SK-N-SH (cell line): ENCODE data around the gene EFCAB7. TPM values are rescaled to one million over a fixed set of nuclear protein-coding genes. Genes with fewer than 3 reads are reported as not detected.

Experiments
- CTCF ChIA-PET: fragments of 300-600, 350-600 bp; formaldehyde crosslinking; extraction: SDS; loops from one replicate; lab custom pipeline; 2021; lab: Yijun Ruan, JAX
- POLR2A ChIA-PET: fragments of 350-600 bp; sonication (Branson Sonifier 250); formaldehyde crosslinking; extraction: SDS; loops from one replicate; lab custom pipeline; 2020; ENCODE audit warnings: antibody characterized with exemption, inconsistent platforms; lab: Yijun Ruan, JAX
- DNase-seq: peaks from one replicate; pipeline ENCODE4 v3.0.0; 2012
- H2AFZ ChIP-seq: fragments of 200-600 bp; sonication (generic); 2 replicates; pipeline ENCODE4 v1.8.1; 2016; ENCODE audit warnings: antibody characterized with exemption, mild to moderate bottlenecking, low read depth
- H3F3A ChIP-seq: fragments of 200-600 bp; sonication (generic); replicated peaks from 2 replicates; pipeline ENCODE3; 2016; ENCODE audit warnings: antibody characterized with exemption, mild to moderate bottlenecking; ENCODE audit not compliant: insufficient read depth
- H3K27ac ChIP-seq, 2 experiments: fragments of 200-500 bp in 1 of 2; fragments of 200-600 bp in 1 of 2; sonication (Bioruptor generic) in 1 of 2; sonication (generic), shearing (Covaris generic) in 1 of 2; 2 replicates each; pipeline versions ENCODE4 v1.5.1 to v1.6.1; 2014 to 2016; ENCODE audit warnings: low read depth in 2 of 2, inconsistent platforms in 1 of 2, low read length in 1 of 2, mild to moderate bottlenecking in 1 of 2, mixed read lengths in 1 of 2
- H3K27me3 ChIP-seq: fragments of 200-600 bp; sonication (generic), shearing (Covaris generic); 2 replicates; pipeline ENCODE4 v1.6.1; 2016; ENCODE audit warnings: mixed run types; ENCODE audit not compliant: insufficient read depth
- H3K36me3 ChIP-seq, 2 experiments: fragments of 200-500 bp in 1 of 2; fragments of 200-600 bp in 1 of 2; sonication (Bioruptor generic) in 1 of 2; sonication (generic) in 1 of 2; replicated peaks in 1 of 2; 2 replicates each; pipeline versions ENCODE3 to v1.5.1; 2014 to 2016; ENCODE audit warnings: low read length in 1 of 2, mild to moderate bottlenecking in 1 of 2; ENCODE audit not compliant: insufficient read depth in 2 of 2, control insufficient read depth in 1 of 2
- H3K4me1 ChIP-seq, 2 experiments: fragments of 200-500 bp in 1 of 2; fragments of 200-600 bp in 1 of 2; sonication (Bioruptor generic) in 1 of 2; sonication (generic), shearing (Covaris generic) in 1 of 2; 2 replicates each; pipeline versions ENCODE4 v1.5.1 to v1.6.1; 2014 to 2016; ENCODE audit warnings: low read depth in 1 of 2, low read length in 1 of 2, mixed run types in 1 of 2; ENCODE audit not compliant: insufficient read depth in 2 of 2, control insufficient read depth in 1 of 2
- H3K4me2 ChIP-seq: fragments of 200-600 bp; sonication (generic), shearing (Covaris generic); 2 replicates; pipeline ENCODE4 v1.6.1; 2017; ENCODE audit warnings: mixed run types
- H3K4me3 ChIP-seq, 2 experiments: fragments of 200-500 bp in 1 of 2; fragments of 200-600 bp in 1 of 2; sonication (Bioruptor generic) in 1 of 2; sonication (generic), shearing (Covaris generic) in 1 of 2; 2 replicates each; pipeline versions ENCODE4 v1.5.1 to v1.8.1; 2014 to 2016; ENCODE audit warnings: low read depth in 2 of 2, inconsistent platforms in 1 of 2, low read length in 1 of 2, mild to moderate bottlenecking in 1 of 2, mixed read lengths in 1 of 2, moderate library complexity in 1 of 2
- H3K79me2 ChIP-seq: fragments of 200-600 bp; sonication (generic); 2 replicates; pipeline ENCODE4 v1.8.1; 2017; ENCODE audit warnings: mild to moderate bottlenecking; ENCODE audit not compliant: insufficient read depth
- H3K9ac ChIP-seq: fragments of 200-600 bp; sonication (generic); 2 replicates; pipeline ENCODE4 v1.6.1; 2017; ENCODE audit warnings: mixed run types
- H3K9me2 ChIP-seq: fragments of 200-600 bp; sonication (generic); 2 replicates; pipeline ENCODE4 v1.6.1; 2017; ENCODE audit warnings: mixed run types
- H3K9me3 ChIP-seq: fragments of 200-600 bp; sonication (generic); 2 replicates; pipeline ENCODE4 v1.6.1; 2017; ENCODE audit warnings: mixed run types, mild to moderate bottlenecking, moderate library complexity
- H4K20me1 ChIP-seq: fragments of 200-600 bp; sonication (generic); 2 replicates; pipeline ENCODE4 v1.6.1; 2017; ENCODE audit warnings: mild to moderate bottlenecking, mixed run types; ENCODE audit not compliant: insufficient read depth
- EP300 ChIP-seq, 2 experiments: IDR thresholded peaks; 2 replicates each; pipeline versions ENCODE4 v1.4.0 to v1.6.1; 2012; ENCODE audit warnings: borderline replicate concordance in 1 of 2, low read depth in 1 of 2, low read length in 1 of 2
- EZH2phosphoT487 ChIP-seq: fragments of 200-600 bp; sonication (generic); IDR thresholded peaks from 2 replicates; pipeline ENCODE4 v1.6.1; 2017; ENCODE audit warnings: low read depth, mixed run types, mild to moderate bottlenecking, antibody characterized with exemption, moderate library complexity, borderline replicate concordance
- FOSL2 ChIP-seq: IDR thresholded peaks from 2 replicates; pipeline ENCODE4 v1.4.0; 2012; ENCODE audit warnings: low read depth, mild to moderate bottlenecking, moderate library complexity, borderline replicate concordance
- FOXJ3 ChIP-seq: sonication (generic); formaldehyde crosslinking; IDR thresholded peaks from 2 replicates; pipeline ENCODE4 v1.5.1; 2020; ENCODE audit warnings: mild to moderate bottlenecking, missing genetic modification reagents
- JUND ChIP-seq: IDR thresholded peaks from 2 replicates; pipeline ENCODE4 v1.4.0; 2012
- MXI1 ChIP-seq: IDR thresholded peaks from 2 replicates; pipeline ENCODE4 v1.6.1; 2012; ENCODE audit warnings: mild to moderate bottlenecking, low read depth, low read length, improper control_type of control experiment
- NFIC ChIP-seq: IDR thresholded peaks from 2 replicates; pipeline ENCODE4 v1.4.0; 2012; ENCODE audit warnings: borderline replicate concordance
- RCOR1 ChIP-seq: fragments of 150-350 bp; IDR thresholded peaks from 2 replicates; pipeline ENCODE4 v1.6.1; 2017; ENCODE audit warnings: antibody characterized with exemption, low read length
- SIN3A ChIP-seq: IDR thresholded peaks from 2 replicates; pipeline ENCODE4 v1.6.1; 2012; ENCODE audit warnings: low read depth, mild to moderate bottlenecking, low read length, moderate library complexity, borderline replicate concordance
- SMC3 ChIP-seq: IDR thresholded peaks from 2 replicates; pipeline ENCODE4 v1.6.1; 2012; ENCODE audit warnings: low read depth, low read length, improper control_type of control experiment
- TAF1 ChIP-seq: IDR thresholded peaks from 2 replicates; pipeline ENCODE4 v1.6.1; 2012; ENCODE audit warnings: low read depth, mild to moderate bottlenecking, low read length, moderate library complexity, borderline replicate concordance
- TEAD4 ChIP-seq: IDR thresholded peaks from 2 replicates; pipeline ENCODE4 v1.4.0; 2012; ENCODE audit warnings: mild to moderate bottlenecking, borderline replicate concordance; ENCODE audit not compliant: insufficient read depth
- USF1 ChIP-seq: IDR thresholded peaks from 2 replicates; pipeline ENCODE4 v1.4.0; 2012; ENCODE audit warnings: low read depth, borderline replicate concordance
- WGBS: methylation state at CpG from one replicate; pipeline ENCODE4 v1.1.6; 2017; ENCODE audit warnings: low lambda C conversion rate; 5-methylcytosine and 5-hydroxymethylcytosine counted together
- polyA plus RNA-seq, 3 experiments: library from polyadenylated mRNA; depleted of rRNA; stranded (reverse); fragments of >200 nt; gene quantifications; 2 replicates each; pipeline ENCODE4 v1.2.3, GENCODE V29; 2012
- TF ChIP-seq, protein P1 (sequence below): IDR thresholded peaks from 2 replicates; pipeline ENCODE4 v1.4.0; 2012; ENCODE audit warnings: low read depth
- TF ChIP-seq, protein P2 (sequence below): fragments of 200-600 bp; sonication (generic); IDR thresholded peaks from 2 replicates; pipeline ENCODE4 v1.6.1; 2017; ENCODE audit warnings: antibody characterized with exemption, mild to moderate bottlenecking, moderate library complexity
- TF ChIP-seq, protein P3 (sequence below): IDR thresholded peaks from 2 replicates; pipeline ENCODE4 v1.4.0; 2012; ENCODE audit warnings: low read depth, borderline replicate concordance

EFCAB7 gene
- polyA plus RNA-seq, 1 of the 3 experiments (the other 2 are of a cell fraction): 2.4 TPM

DNA sequence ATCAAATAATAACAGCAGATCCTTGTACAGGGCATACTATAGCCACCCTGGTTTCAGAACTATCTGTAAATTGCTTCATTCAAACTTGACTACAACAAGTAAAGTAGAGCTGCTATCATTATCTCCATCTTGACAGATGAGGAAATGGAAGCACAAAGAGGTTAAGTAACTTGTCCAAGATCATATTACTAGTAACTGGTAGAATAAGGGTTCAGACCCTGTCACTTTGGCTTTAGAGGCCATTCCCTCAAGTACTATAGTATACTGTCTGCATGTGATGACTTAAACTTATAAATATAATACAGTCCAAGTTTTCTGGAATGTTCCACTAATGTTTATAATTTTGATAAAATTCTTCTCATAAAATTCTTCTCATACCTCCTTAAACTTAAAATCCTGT lies 94.7 kb downstream of the EFCAB7 start:
- Histone ChIP-seq H3F3A (no peaks in the 10 kb centered on the region), H3K9me3 (no peaks in the 10 kb centered on the region), H2AFZ (no peak overlapping the region), H3K4me1 (peaks cover 3 to 5% of the 10 kb centered on the region in 2 experiments; a peak in 3 of 4 replicates), H3K36me3 (no peaks in the 10 kb centered on the region), H3K9ac (no peak overlapping the region), H3K27me3 (no peaks in the 10 kb centered on the region)
- DNase-seq: no peak
- CTCF ChIA-PET: interaction anchor here (1.3 to 3.4 kb wide), 3 partner anchors 56 to 629 kb away, joined by 5 to 27 read pairs (median 11); no protein-coding TSS in a partner anchor
- TF ChIP-seq TAF1 (no peak), TEAD4 (no peak), JUND (no peak), SIN3A (no peak), FOSL2 (no peak), NFIC (no peak), RCOR1 (no peak)
- TF ChIP-seq, all 33 proteins: peak for 0
- Histone ChIP-seq H4K20me1 (no peaks in the 10 kb centered on the region), H3K79me2 (no peaks in the 10 kb centered on the region), H3K4me3 (no peak overlapping the region), H3K27ac (peak overlapping the region in 1 of 2 experiments; percentile 19; a peak in 1 of 4 replicates), H3K9me2 (no peaks in the 10 kb centered on the region), H3K4me2 (no peak overlapping the region)
- POLR2A ChIA-PET: no interaction called here

DNA sequence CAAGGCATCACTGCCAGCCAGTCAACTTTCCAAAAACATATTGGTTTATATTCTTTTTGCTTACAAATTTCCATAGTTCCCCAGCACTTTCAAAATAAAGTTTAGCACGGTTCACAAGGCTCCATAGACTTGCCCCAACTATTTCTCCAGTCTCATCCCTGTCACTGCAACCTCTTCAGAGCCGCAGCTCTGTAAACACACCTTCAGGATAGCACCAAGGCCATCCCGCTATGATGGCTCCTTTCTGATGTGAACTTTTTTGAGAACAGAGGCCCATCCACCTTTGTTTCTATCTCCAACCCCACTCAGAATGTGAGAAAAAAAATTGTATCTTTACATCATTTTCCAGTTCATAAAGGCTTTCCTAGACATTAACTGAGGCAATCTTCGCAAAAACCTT lies 96.2 kb downstream of the EFCAB7 start:
- no peak overlapping the region for H3K27ac ChIP-seq
- no peaks in the 10 kb centered on the region for H3K9me2 ChIP-seq
- no peaks in the 10 kb centered on the region for H3K79me2 ChIP-seq
- H3K27me3 ChIP-seq: no peaks in the 10 kb centered on the region
- no peaks in the 10 kb centered on the region for H3K36me3 ChIP-seq
- 97% methylated on average over 4 of the region's 4 CpGs for WGBS
- peaks cover 3 to 5% of the 10 kb centered on the region in 2 experiments; a peak in 3 of 4 replicates for H3K4me1 ChIP-seq
- DNase-seq: no peak
- no peaks in the 10 kb centered on the region for H3F3A ChIP-seq
- no peaks in the 10 kb centered on the region for H4K20me1 ChIP-seq
- CTCF ChIA-PET: interaction anchor here (0.9 to 1.3 kb wide), 3 partner anchors 55 to 72 kb away, joined by 4 to 5 read pairs (median 4); no protein-coding TSS in a partner anchor
- H3K4me2 ChIP-seq: no peak overlapping the region
- POLR2A ChIA-PET: no interaction called here
- no peaks in the 10 kb centered on the region for H3K9me3 ChIP-seq
- no peak overlapping the region for H2AFZ ChIP-seq
- H3K9ac ChIP-seq: no peak overlapping the region
- TF ChIP-seq TEAD4 (no peak), RCOR1 (no peak), FOXJ3 (CRISPR knock-in tag) (no peak), EP300 (IDR thresholded peaks at IDR 0.05; ENCODE audit: borderline replicate concordance in 1 of 2, low read depth in 1 of 2, low read length in 1 of 2) (no peak), MXI1 (no peak)
- TF ChIP-seq, protein P1, sequence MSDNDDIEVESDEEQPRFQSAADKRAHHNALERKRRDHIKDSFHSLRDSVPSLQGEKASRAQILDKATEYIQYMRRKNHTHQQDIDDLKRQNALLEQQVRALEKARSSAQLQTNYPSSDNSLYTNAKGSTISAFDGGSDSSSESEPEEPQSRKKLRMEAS: no peak
- H3K4me3 ChIP-seq: no peak overlapping the region

DNA sequence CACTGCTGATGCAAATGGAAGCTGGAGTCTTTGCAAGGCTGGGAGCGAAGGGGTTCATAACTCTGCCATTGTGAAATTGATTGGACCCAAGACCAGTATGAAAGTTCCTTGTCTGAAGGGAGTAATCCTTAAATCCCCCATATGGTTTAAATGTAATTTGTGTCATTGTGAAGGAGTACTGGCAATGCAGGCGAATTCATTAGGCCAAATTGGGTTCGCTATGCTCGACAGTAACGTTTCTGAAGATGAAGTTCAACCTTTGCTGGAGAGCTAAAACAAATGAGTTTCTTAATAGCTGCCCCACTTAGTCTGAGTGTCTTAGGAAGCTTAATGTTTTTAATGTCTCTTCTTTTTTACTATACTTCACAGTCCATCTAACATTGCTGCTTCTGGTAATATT lies 97.3 kb downstream of the EFCAB7 start:
- Histone ChIP-seq H3K4me1 (peaks cover 3 to 11% of the 10 kb centered on the region in 2 experiments), H2AFZ (no peak overlapping the region), H4K20me1 (no peaks in the 10 kb centered on the region), H3K36me3 (no peaks in the 10 kb centered on the region), H3K9ac (no peak overlapping the region), H3K4me3 (no peak overlapping the region), H3K4me2 (no peak overlapping the region), H3K27ac (peak overlapping the region in 1 of 2 experiments; percentile 65; a peak in 1 of 4 replicates), H3F3A (no peaks in the 10 kb centered on the region), H3K79me2 (no peaks in the 10 kb centered on the region), H3K27me3 (no peaks in the 10 kb centered on the region), H3K9me2 (no peaks in the 10 kb centered on the region), H3K9me3 (no peaks in the 10 kb centered on the region)
- no peak for DNase-seq
- CTCF ChIA-PET: interaction anchor here (2.2 kb wide), 1 partner anchor 626 kb away, joined by 14 read pairs; no protein-coding TSS in a partner anchor
- POLR2A ChIA-PET: no interaction called here
- WGBS: 98% methylated on average over 5 of the region's 5 CpGs
- TF ChIP-seq, protein P2, sequence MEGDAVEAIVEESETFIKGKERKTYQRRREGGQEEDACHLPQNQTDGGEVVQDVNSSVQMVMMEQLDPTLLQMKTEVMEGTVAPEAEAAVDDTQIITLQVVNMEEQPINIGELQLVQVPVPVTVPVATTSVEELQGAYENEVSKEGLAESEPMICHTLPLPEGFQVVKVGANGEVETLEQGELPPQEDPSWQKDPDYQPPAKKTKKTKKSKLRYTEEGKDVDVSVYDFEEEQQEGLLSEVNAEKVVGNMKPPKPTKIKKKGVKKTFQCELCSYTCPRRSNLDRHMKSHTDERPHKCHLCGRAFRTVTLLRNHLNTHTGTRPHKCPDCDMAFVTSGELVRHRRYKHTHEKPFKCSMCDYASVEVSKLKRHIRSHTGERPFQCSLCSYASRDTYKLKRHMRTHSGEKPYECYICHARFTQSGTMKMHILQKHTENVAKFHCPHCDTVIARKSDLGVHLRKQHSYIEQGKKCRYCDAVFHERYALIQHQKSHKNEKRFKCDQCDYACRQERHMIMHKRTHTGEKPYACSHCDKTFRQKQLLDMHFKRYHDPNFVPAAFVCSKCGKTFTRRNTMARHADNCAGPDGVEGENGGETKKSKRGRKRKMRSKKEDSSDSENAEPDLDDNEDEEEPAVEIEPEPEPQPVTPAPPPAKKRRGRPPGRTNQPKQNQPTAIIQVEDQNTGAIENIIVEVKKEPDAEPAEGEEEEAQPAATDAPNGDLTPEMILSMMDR: no peak
- TF ChIP-seq EZH2phosphoT487 (no peak), USF1 (no peak), SMC3 (no peak)
- TF ChIP-seq, protein P3, sequence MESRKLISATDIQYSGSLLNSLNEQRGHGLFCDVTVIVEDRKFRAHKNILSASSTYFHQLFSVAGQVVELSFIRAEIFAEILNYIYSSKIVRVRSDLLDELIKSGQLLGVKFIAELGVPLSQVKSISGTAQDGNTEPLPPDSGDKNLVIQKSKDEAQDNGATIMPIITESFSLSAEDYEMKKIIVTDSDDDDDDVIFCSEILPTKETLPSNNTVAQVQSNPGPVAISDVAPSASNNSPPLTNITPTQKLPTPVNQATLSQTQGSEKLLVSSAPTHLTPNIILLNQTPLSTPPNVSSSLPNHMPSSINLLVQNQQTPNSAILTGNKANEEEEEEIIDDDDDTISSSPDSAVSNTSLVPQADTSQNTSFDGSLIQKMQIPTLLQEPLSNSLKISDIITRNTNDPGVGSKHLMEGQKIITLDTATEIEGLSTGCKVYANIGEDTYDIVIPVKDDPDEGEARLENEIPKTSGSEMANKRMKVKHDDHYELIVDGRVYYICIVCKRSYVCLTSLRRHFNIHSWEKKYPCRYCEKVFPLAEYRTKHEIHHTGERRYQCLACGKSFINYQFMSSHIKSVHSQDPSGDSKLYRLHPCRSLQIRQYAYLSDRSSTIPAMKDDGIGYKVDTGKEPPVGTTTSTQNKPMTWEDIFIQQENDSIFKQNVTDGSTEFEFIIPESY: no peak
